Measurements from ENCODE around the gene CLUH.

GRCh38 chr17:2710803-2711607, 559 bp downstream of the CLUH start:
- TF ChIP-seq CTCF (IDR thresholded peaks at IDR 0.05) (no peak), EZH2 (IDR thresholded peaks at IDR 0.05; ENCODE audit: borderline replicate concordance, insufficient read depth, low read depth, low read length, poor library complexity, severe bottlenecking) (no peak)

Measured in B cell (primary cell).